COLO668 (cell line): ENCODE measurements around the gene PHF23.
A peak's percentile ranks its signal among the peaks of the same experiment; 100 is the strongest.
"Not testable (repeated sequence)": the region's sequence is repeated elsewhere in the genome, so short reads cannot be mapped to it uniquely, and the experiment has no call there.

Source experiments
- DNase-seq: peaks from one replicate; lab custom pipeline; 2025; ENCODE audit not compliant: unreplicated experiment; lab: John Stamatoyannopoulos, UW

The PHF23 gene

DNA sequence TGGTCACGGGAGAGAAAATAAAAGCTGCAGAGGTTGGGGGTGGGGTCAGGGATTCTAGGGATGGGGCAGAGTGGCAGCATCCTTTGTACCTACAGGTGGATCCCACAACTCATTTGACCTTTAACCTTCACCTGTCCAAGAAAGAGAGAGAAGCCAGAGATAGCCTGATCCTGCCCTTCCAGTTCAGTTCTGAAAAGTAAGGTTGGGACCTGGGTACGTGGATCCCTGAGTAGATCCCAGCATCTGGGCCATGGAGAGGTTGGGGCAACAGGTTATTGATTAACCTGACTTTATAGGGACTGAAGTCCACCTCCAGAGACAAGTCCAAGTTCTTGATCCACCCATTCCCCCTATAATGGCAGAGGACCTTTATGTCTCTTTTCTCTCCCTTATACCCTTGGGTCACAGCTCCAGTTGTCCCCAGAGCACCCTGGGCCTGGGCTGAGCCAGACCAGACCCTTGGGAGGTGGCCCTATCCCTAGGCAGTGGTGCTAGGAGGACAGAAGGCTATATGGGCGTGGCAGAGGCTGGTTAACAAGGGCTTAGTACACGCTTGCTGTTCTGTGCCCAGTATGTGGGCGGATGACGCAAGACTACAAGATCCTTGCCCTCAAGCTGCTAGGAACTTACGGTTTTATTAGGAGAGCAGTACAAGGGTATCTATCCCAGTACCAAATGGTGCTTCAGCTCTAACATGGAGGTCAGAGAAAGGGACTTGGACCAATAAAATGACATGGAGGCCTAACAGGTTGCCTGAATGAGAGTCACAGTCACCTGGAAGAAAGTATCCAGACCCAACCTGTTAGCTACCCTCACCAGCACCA lies 19.7 kb upstream of the PHF23 start:
- peak; percentile 14 for DNase-seq

DNA sequence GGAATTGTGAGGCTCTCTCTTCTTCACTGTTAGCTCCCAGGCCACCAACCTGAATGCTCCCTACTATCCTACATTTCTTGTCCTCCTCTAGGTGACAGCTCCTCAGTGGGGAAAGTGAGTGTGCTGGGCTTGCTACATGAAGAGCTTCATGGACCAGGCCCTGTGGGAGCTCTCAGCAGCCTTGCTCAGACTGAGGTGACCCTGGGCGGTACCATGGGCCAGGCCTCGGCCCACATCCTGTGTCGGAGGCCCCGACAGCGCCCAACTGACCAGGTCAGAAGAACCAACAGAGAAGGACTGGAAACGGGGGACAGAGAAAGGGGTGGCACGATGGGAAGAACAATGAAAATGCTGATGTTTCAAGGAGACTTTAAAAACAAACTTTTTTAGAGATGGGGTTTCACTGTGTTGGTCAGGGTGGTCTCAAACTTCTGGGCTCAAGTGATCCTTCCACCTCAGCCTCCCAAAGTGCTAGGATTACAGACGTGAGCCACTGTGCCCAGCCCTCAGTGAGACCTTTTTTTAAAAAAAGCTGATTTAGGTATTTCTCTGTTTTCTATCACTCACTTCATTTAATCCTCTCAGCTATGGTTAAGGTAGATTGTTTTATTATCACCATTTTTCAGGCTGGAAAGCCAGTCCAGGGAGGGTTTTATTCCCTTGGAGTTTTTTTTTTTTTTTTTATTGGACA lies 17.7 kb upstream of the PHF23 start:
- DNase-seq, result no peak

DNA sequence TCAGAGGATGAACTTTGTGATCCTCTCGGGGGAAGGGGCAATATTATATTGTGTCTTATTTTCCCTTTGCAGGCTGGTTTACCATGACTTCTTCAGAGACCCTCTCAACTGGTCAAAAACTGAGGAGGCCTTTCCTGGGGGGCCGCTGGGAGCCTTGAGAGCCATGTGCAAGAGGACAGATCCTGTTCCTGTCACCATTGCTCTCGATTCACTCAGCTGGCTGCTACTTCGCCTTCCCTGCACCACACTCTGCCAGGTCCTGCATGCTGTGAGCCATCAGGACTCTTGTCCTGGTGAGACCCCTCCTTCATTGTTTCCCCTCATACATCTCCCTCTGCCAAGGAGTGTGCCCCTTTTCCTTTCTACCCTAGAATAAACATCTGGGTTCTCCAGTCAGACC lies 15.3 kb upstream of the PHF23 start:
- no peak for DNase-seq

DNA sequence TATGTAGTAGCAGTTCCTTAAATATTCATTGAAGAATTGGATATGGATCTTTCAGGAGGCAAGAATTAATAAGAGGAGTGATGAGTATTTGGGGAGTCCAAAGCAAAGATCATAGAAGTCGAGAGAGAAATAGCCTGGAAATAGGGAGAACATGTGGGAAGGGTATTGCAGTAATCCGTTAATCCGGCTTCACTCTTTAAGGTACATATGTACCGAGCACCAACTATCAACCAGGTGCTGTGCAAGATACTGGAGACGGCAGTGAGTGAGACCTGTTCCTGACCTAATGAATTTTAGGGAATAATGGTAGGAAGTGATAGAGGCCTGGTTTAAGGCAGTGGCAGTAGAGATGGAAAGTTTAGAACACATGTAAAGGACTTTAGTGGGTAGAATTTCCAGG lies 13.8 kb upstream of the PHF23 start:
- DNase-seq, result no peak

DNA sequence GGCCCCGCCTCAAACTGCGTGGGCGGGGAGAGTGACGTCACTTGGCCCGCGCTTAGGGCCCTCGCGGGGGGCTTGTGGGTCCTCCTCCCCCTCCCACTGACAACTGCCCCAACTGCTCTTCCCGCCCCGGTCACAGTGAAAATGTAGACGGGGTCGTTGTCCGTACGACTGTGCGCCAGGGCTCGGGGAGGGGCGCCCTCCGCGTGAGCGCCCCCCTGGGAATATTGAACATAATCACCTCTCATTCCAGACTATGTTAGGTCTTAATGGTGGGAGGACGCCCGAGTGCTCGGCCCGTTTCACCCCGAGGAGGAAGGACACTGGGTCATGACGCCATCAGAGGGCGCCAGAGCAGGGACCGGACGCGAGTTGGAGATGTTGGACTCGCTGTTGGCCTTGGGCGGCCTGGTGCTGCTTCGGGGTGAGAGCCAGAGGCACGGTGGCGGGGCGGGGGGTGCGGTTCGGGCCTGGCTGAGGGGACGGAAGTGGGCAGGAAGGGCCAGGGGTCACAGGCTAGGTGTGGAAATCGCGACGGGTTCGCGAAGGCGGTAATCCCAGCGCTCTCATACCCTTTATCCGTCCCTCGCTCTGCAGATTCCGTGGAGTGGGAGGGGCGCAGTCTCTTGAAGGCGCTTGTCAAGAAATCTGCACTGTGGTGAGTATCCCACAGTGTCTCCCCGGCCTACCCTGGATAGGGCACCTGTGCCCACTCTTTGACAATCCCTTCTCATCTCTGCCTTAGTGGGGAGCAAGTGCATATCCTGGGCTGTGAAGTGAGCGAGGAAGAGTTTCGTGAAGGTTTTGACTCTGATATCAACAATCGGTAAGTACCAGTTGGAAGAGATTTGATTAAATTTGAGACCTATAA lies 13.2 kb upstream of the PHF23 start, which contains the start of gene ELP5:
TSS of gene ELP5 (plus strand) at position 40 of the 868 bp plus-strand sequence. CDS start at position 376, 336 bp downstream.
- DNase-seq, result peak; percentile 89

DNA sequence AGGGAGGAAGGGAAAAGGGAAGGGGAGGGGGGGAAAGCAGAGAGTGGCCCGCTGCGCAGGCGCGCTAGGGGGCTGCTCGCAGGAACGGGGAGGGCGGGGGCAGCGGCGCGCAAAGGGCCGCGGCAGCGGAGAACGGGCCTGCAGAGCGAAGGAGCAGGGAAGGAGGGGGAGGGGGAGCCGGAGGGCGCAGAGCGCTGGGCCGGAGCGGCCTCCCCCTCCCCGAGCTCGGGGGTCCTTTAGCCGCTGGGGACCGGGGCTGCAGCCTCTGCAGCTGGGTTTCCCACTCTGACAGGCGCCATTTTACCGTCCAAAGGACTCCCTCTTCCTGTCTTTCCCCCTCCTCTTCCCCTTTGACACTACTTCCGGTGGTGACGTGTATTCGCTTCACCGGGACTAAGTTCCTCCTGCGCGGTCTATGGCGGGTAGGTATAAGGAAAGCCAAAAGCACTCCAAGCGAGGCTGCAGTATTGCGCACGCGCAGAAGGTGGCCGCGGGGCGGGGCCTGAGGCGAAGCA lies 12.5 kb upstream of the PHF23 start, which contains the start of gene CTDNEP1:
TSS of gene CTDNEP1 (minus strand) at position 74 of the 515 bp plus-strand sequence. CDS start 438 bp downstream, outside the sequence.
- peak; percentile 92 for DNase-seq

DNA sequence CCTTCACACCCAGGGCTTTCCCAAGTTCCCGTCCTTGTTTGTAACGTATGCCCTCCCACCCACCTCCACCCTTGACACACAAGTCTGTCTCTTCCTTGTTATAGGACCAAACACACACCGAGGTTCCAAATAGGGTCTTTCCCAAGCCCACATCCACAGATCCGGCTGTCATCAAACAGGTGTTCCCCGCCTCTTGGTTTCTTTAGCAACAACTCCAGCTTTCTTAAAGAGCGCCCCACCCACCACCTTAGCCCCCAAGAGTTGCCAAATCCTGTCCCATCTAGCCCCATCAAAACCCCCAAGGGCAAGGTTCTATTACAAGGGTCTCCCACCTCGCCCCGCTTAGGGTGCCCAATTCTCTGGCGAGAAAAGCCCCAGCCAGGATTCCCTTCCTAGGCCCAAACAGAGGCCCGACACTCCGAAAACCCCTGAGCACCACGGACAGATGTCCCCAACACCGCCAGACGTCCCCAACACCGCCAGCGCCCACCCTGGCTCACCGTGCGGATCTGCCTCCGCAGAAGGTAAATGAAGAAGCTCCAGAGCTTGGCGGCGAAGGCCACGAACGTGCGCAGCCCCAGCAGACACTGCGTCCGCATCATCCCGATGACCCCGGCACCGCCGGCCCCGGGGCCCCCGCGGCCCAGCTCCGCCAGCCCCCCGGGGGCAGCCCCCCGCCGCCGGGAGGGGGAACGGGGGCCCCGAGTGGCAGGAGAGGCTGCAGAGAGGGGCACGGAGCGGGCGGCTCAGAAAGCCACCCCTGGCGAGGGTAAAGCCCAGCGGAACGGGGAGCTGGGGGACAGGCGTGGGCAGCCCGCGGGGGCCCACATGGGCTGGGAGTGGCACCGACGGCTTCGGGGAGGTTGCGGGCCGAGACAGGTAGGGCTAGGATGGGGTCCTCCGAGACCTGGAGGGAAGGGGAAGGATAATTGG lies 11.7 kb upstream of the PHF23 start:
- DNase-seq, result no peak

DNA sequence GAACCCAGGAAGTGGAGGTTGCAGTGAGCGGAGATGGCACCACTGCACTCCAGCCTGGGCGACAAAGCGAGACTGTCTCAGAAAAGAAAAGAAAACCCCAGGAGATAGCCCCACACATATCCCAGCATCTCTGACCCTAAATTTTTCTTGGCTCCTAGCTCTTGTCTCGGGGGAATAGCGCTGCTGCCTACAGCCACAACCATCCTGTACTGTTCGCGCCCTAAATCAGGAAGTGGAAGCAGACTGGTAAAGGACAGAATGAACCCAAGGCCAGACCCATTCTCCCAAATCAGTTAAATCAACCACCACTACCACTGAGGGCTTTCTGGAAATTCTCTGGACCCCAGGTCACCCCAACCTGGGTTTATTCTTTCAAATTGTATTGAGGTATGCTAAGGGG lies 10.6 kb upstream of the PHF23 start:
- no peak for DNase-seq

DNA sequence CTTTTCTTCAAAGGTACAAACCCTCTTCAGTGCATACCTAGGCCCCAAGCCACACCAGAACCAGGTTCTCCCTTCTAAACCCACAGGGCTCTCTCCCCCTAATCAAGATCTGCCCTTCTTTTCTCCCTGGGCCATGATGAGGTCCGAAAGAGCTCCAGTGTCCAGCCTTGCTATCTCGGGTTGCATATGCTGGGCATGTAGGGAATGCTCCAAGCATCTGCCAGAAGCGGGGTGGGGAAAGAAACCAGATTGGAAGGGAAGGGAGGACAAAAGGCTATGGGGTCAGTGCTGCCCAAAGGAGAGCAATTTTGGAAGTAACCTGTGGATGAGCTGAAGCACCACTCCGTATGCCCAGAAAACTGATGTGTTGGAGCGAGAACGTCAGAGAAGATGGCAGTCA lies 10.0 kb upstream of the PHF23 start:
- no peak for DNase-seq

DNA sequence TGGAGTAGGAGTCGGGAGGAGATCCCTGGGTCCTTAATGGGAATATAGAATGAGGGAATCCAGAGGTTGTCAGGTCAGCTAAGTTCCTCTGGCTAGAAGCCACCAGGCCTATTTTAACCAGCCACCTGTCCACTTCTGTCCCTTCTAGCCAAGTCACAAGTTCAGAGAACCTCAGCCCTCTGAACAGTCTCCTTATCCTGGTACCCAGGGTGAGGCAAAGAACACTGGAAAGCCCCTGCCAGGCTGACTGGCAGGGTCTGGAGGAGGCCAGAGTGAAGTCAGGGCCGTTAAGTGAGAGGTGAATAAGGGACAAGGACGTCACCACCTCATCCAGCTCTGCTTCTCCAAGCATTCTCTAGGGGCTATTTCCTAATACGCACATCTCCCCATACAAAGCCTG lies 9.5 kb upstream of the PHF23 start:
- no peak for DNase-seq

DNA sequence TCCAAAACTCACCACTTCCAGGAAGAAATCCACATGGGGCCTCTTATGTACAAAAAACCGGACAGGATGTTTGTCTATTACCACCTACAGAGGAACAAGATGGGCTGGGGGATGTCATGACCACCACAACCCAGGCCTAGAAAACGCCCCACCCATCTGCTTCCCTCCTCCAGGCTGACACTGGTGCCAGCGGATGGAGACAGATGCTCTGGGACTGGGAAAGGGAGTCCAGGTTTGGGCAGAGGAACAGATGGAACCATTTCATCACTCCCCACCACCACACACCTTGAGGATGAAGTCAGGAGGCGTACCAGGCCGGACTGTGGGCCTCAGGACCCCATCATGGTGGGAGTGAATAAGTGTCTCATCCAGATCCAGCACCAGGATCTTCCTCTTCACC lies 7.5 kb upstream of the PHF23 start:
- DNase-seq, result no peak

DNA sequence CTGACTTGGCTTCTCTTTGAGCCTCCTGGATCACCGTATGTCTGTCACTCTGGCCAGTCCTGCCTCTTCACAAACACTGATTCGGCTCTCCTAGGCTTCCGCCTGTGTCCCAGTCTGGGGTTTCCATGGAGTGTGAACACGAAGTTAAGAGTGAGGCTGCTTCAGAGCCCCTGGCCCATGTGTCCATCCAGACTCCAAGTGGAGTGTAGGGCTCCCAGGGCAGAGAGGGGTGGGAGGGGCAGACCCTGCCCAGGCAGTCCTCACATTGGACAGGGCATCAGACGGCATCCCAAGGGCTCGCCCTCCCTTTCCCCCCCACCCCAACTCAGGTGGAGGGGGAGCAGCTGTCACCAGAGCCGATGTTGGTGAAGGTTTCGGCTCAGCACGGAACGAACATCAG lies 4.6 kb upstream of the PHF23 start:
- DNase-seq, result not testable (repeated sequence)

DNA sequence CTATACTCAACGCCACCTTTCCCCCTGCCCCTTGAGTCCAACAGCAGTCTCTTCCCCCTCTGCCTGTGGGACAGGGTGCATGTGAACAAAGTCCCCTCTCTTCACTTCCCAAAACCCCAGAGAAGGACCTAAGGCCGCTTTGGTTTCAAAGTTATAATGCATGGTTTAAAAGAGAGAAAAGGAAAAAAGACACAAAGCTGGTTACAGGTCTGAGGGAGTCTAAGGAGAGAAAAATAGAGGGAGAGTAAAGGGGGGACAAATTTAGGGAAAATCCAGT lies 4.1 kb upstream of the PHF23 start:
- DNase-seq, result no peak

DNA sequence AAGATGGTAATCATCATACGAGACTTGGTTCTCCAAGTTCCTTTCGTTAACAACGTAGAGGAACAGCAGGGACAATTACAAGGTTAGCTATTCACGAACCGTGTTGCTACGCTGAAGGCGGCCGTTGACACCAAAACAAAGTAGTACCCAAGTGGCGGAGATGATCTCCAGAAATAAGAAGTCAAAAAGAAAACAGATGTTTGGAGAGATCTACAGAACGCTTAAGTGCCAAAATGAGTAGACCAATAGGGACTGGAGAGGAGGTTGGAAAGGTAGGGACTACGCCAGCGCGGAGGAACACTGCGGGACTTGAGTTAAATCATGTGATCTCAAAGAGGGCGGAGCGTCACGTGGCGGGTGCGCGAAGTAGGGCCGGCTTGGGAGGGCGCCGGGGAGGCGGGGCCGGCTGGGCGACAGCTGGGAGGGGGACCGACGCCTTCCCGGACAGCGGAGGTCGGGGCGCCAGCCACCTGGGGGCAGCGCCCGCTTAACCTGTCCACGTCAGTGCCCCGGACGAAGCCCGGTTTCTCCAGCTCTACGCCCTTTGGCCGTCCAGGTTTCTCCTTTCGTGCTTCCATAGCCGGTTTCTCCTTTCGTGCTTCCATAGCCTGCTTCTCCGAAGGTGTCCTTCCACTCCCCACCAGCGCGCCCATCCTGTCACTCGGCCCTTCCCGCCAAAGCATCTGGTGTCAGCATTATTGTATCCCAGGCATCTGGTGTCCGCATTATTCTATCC lies 3.6 kb upstream of the PHF23 start:
- peak; percentile 94 for DNase-seq

DNA sequence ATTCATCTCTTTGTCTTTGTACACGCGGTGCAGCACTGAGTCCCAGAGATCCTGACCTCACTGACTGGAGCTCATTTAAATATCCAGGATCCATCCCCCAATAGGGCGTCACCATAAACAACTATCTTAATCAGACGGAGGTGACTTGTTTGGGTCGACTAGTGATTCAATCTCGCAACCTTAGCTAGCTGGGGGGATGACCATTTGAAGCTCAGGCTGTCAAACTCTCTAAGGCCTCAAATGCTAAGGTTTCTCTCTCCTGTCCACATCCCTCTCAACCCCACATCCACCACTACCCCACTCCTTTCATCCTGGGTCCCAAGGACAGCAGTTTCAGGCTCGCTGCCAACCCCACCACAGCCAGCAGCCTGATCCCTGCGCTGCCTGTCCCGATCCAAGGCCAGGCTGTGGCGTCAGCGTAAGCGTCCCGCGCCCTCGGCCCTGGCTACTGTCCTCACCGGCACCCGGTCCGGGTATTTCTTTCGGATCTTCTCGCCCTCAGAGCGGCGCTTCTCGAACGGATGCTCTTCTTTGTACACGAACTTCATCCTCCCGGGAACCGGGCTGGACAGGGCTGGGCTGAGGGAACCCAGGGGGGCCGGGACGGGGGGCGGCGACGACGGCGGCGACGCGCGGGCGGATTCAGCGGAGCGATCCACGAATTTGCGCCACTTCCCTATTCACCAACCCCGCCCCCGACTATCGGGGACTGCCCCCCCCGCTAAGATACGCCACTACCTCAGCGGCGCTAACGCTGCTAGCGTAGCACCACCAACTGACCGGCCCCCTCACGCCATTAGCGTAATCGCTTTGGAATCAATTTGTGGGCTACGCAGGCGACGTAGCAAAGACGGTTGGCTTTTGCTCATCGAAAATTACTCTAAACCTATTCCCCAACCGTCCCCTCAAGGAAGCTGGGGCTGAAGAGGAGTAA lies 2.8 kb upstream of the PHF23 start, which contains the start of gene GABARAP:
TSS of gene GABARAP (minus strand) at position 667 of the 934 bp plus-strand sequence. CDS start at position 548, 119 bp downstream.
- peak; percentile 82 for DNase-seq

DNA sequence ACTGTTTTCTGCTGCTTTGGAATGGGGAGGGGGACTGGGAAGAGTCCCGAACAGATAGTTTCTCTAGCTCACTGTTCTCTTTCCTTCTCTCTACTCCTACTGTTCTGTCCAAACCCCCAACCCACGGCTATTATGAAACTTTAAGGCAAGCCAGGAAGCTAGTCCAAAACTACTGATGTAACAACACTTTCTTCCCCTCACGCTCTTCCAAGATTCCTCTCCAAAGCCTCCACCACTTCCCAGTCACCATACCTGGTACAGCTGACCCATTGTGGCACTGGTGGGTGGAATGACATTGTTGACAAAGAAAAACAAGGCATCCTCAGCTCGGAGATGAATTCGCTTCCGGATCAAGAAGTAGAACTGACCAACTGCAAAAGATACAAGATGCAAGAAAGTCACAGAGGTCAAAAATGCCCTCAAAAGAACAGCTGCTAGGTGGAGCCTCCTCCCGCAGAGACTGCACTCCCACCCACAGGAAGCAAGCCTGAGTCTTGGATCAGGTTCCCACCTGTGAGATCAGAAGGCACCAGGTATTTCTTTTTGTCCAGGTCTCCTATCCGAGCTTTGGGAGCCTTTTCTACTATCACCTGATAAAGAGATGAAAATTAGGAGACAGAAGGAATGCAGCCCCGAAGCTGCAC lies 2.0 kb upstream of the PHF23 start:
- peak; percentile 26 for DNase-seq

DNA sequence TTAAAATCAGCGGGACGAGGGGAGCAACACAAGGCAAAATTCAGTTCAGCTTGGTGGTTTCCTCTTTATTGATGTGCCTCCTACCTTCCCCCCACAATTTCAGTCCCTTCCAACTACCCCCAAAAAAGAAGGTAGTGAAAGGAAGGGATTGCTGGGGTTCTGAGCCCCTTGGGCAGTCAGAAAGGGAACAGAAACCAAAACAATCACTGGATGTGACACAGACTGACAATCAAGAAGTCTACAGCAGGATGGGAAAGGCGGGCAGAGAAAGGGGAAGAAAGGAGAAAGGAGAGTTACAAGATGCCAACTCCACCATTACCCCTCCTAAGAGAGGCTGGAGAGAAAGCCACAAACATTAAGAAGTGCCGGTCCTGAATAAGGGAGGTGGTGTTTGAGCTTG lies 1.1 kb upstream of the PHF23 start:
- no peak for DNase-seq
